ENCODE data around the gene MAPRE2. TPM values are rescaled to one million over a fixed set of nuclear protein-coding genes. Genes with fewer than 3 reads are reported as not detected.

MAPRE2 gene
- total and polyA plus RNA-seq, 2 of the 13 experiments (the other 11 are each of a cell fraction or from before 2014, with no cell fraction given) = 34.5 to 67.9 TPM

DNA sequence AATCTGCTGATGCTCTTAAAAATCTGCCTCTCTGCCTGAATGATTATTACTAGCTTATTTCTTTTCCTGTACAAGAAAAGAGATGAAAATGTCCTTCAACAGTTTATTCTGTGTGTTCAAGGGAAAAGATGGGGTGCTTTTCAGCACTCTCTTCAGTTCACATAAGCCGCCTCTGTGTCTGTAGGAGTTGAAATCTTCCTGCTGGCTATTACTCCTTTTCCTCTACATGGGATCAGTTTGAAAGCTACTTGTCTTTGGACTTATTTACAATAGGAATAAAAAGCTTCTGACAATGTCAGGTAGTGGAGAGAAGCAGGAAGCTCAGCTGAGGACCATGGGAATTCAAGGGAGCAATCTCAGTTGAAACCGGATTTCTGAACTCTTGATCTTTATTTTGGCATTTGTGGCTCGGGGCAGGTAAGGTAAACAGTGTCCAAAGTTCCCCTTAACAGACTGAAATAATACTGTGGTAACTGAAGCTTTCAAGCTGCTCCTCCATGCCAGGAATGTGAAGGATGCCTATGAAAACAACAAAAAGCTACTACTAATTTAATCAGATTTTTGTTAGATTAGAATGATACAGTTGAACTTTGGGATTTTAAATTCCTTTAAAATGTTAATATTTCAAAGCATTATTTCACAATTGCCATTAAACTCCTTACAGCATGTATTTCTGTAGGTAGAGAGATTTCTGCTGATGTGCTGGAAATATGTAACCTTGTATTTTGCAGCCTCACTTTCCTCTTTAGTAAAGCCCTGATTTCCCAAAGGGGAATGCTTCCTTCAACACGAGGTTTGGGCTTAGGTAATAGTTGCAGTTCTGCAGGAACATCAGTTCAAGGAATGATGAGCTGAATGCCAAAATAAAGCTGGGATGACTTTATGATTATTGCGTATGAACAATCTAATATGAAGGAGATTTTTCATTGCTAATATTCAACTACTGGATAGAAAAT is 43.6 kb downstream of the MAPRE2 start (continued):
- no peak for TF ChIP-seq ZNF790 (CRISPR knock-in tag; IDR thresholded peaks at IDR 0.05; ENCODE audit: borderline replicate concordance)
- no peak for TF ChIP-seq HMGA1 (CRISPR knock-in tag; conservative IDR thresholded peaks at IDR 0.05)
- peak; percentile 82; the same call in 1 of the 2 replicates for TF ChIP-seq SNAPC2 (CRISPR knock-in tag; IDR thresholded peaks at IDR 0.05)
- peak; percentile 96 for TF ChIP-seq GFI1 (CRISPR knock-in tag; IDR thresholded peaks at IDR 0.05; ENCODE audit: borderline replicate concordance)
- no peak for TF ChIP-seq ZNF513 (CRISPR knock-in tag; conservative IDR thresholded peaks at IDR 0.05)
- no peak for TF ChIP-seq GABPA (IDR thresholded peaks at IDR 0.05; ENCODE audit: low read depth, low read length)
- 0 out of 2 replicates have a peak, but pooled peaks have one; percentile 34 for TF ChIP-seq GABPA (CRISPR knock-in tag; IDR thresholded peaks at IDR 0.05; ENCODE audit: low read depth)
- TF ChIP-seq ZNF557 (CRISPR knock-in tag; IDR thresholded peaks at IDR 0.05) = no peak
- TF ChIP-seq ZBTB43 (CRISPR knock-in tag; conservative IDR thresholded peaks at IDR 0.05) = no peak; the same call in 1 of the 2 replicates
- TF ChIP-seq, protein P1, sequence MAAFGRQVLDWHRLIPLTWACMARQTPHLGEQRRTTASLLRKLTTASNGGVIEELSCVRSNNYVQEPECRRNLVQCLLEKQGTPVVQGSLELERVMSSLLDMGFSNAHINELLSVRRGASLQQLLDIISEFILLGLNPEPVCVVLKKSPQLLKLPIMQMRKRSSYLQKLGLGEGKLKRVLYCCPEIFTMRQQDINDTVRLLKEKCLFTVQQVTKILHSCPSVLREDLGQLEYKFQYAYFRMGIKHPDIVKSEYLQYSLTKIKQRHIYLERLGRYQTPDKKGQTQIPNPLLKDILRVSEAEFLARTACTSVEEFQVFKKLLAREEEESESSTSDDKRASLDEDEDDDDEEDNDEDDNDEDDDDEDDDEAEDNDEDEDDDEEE (CRISPR knock-in tag; IDR thresholded peaks at IDR 0.05) = no peak
- TF ChIP-seq GATA4 (IDR thresholded peaks at IDR 0.05; ENCODE audit: borderline replicate concordance, low read depth) = no peak
- peak; percentile 91 for TF ChIP-seq ELF3 (CRISPR knock-in tag; IDR thresholded peaks at IDR 0.05)
- no peak for TF ChIP-seq ZSCAN5A (CRISPR knock-in tag; IDR thresholded peaks at IDR 0.05; ENCODE audit: borderline replicate concordance)
- TF ChIP-seq, protein P2, sequence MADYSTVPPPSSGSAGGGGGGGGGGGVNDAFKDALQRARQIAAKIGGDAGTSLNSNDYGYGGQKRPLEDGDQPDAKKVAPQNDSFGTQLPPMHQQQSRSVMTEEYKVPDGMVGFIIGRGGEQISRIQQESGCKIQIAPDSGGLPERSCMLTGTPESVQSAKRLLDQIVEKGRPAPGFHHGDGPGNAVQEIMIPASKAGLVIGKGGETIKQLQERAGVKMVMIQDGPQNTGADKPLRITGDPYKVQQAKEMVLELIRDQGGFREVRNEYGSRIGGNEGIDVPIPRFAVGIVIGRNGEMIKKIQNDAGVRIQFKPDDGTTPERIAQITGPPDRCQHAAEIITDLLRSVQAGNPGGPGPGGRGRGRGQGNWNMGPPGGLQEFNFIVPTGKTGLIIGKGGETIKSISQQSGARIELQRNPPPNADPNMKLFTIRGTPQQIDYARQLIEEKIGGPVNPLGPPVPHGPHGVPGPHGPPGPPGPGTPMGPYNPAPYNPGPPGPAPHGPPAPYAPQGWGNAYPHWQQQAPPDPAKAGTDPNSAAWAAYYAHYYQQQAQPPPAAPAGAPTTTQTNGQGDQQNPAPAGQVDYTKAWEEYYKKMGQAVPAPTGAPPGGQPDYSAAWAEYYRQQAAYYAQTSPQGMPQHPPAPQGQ (CRISPR knock-in tag; IDR thresholded peaks at IDR 0.05; ENCODE audit: borderline replicate concordance) = no peak
- TF ChIP-seq MIER3 (CRISPR knock-in tag; IDR thresholded peaks at IDR 0.05; ENCODE audit: borderline replicate concordance) = peak; percentile 58; the same call in 1 of the 2 replicates
- TF ChIP-seq, protein P3, sequence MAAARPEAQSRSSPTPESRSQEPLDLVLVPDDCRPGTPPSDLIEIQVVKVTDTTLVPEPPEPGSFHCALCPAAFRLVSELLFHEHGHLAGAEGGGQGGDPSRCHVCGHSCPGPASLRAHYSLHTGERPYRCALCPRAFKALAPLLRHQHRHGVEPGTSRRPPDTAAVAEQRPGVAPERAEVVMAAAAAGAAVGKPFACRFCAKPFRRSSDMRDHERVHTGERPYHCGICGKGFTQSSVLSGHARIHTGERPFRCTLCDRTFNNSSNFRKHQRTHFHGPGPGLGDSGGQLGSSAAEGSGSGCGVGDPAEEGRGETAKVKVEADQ (CRISPR knock-in tag; IDR thresholded peaks at IDR 0.05; ENCODE audit: borderline replicate concordance) = no peak
- TF ChIP-seq LCORL (IDR thresholded peaks at IDR 0.05) = peak; percentile 81; the same call in 1 of the 2 replicates
- TF ChIP-seq LCORL (CRISPR knock-in tag; IDR thresholded peaks at IDR 0.05) = peak; percentile 90
- peak; percentile 69 for TF ChIP-seq NR2F6 (IDR thresholded peaks at IDR 0.05)
- peak; percentile 78 for TF ChIP-seq NR2F6 (CRISPR knock-in tag; IDR thresholded peaks at IDR 0.05)
- peak; percentile 56; the same call in 1 of the 2 replicates for TF ChIP-seq REPIN1 (CRISPR knock-in tag; IDR thresholded peaks at IDR 0.05; ENCODE audit: borderline replicate concordance, low read depth)
- peak; percentile 74 for TF ChIP-seq HDAC1 (CRISPR knock-in tag; IDR thresholded peaks at IDR 0.05)

Measured in HepG2 (cell line).